ENCODE measurements around the gene TTC39A.

Gene TTC39A

DNA sequence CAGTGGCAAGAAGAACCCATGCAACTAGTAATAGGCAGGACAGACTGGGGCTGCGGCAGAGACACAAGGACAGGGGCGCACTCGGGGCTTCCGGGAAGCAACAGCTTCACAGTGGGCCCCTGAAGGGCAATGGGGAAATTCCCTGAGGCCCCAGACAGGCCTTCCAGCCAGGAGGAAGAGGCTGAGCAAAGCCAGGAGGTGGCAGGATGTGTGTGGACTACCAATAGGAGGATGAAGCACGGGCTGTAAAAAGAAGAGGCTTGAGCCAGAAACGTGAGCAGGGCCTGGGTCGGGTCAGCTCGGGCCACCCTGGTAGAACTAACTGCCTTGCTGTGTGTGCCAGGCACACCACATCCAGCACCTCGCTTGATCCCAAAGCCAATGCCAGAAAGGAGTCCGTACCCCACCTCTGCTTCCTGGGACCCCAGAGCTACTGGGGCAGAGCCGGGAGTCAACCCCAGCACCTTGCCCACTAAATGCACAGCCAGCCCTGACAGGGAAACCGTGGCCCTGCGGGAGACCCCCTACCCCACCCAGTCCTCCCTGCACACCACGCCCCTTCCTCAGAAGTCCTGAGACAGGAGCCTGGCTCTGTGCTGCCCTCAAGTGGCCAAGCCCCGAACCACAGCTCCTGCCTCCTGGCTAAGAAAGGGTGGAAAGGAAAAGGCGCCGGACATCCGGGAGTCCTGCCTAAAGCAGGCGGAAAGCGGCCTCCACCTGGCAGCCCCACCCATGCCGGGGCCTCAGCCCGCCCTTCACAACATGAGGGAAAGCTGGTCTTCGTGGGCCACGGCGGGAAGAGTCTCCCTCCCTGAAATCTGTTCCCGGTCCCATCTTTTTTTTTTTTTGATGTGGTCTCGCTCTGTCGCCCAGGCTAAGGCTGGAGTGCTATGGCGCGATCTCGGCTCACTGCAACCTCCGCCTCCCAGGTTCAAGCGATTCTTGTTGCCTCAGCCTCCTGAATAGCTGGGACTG, 33.7 kb downstream of the TTC39A start:
- peak; percentile 61 for DNase-seq

DNA sequence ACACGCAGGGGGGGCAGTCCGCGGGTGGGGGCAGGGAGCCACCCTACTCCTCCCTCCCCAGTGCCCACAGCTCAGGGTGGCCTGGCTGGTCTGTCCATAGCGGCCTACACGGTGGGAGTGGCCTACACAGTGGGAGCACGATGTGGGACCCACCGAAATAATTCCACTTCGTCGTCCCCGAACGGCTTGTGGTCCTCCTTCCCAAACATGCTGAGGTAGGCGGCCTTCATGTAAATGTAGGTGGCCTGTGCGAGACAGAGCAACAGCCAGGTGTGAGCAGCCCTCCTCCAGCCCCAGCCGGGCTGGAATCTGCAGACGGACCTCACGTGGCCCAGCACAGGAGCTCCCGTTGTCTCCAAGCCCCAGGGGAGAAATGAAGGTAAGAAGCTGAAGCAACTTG, 34.4 kb downstream of the TTC39A start:
- no peak for DNase-seq

DNA sequence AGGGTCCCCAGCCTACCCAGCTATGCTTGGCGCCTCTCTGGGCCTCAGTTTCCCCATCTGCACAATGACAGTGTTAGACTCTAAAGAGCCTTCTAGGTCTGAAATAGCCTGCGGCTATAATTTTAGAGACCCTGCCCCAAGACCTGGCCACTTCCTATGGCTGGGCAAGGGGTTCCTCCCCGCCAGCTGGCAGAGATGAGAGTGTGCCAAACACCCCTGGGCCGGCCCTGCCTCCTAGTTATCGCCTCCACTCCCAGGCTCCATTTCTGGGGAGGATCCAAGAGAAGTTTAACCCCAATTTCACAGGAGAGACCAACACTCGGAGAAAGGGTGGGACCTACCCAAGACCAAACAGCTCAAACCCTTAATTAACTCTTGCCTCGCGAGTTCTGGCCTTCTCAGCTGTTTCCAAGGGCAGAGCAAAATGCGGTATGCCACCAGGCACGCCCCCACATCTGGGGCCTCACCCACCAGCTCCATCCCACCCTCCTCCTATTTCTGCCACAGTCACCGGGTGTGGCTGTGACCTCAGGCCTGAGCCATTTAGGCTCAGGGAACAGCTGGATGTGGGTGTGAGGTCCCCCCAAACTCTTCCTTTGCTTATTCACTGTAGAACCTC, 35.7 kb downstream of the TTC39A start:
- no peak for DNase-seq

DNA sequence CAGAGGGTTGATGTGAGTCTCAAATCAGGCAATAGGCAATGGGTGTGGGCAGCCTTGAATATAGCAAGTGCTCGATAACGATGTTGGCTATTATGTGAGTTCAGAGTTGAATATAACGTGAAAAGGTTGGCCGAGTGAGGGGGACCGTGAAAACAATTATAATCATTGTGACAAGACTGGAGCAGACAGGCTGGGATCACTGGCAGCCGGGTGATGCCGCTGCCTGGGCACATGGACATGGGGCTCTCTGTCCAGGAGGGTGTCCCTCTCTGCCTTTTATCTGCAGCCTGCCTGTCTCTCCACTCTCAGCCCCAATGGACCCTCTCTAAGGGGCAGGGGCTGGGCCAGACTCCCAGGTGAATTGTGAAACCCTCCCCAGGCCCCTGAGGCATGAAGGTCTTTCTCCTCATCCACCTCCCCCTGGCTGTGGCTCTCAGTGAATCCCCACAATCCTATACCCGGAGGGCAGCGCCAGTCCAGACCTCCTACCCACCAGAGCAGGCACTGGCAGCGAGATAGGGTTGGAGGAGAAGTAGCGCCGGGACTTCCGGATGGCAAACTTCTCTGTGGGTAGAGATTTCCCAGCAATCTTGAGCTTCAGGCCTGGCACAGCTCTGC, 36.4 kb downstream of the TTC39A start:
- no peak for DNase-seq

DNA sequence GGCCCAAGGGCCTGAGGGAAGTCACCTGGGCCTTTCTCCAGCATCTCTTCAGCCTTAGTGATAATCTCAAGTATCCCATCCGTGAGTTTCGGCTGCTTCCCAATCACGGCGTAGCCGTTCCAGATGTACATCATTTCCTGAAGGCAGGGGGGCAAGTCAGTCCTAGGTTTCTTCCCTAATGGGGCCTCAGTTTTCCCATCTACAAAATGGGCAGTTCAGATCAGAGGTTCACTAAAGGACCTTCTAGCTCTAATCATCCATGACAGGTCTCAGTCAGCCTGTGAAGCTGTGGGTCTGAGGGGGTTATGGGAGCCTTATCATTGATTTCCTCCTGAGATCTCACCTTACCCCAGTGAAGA, 39.9 kb downstream of the TTC39A start:
- DNase-seq = no peak

DNA sequence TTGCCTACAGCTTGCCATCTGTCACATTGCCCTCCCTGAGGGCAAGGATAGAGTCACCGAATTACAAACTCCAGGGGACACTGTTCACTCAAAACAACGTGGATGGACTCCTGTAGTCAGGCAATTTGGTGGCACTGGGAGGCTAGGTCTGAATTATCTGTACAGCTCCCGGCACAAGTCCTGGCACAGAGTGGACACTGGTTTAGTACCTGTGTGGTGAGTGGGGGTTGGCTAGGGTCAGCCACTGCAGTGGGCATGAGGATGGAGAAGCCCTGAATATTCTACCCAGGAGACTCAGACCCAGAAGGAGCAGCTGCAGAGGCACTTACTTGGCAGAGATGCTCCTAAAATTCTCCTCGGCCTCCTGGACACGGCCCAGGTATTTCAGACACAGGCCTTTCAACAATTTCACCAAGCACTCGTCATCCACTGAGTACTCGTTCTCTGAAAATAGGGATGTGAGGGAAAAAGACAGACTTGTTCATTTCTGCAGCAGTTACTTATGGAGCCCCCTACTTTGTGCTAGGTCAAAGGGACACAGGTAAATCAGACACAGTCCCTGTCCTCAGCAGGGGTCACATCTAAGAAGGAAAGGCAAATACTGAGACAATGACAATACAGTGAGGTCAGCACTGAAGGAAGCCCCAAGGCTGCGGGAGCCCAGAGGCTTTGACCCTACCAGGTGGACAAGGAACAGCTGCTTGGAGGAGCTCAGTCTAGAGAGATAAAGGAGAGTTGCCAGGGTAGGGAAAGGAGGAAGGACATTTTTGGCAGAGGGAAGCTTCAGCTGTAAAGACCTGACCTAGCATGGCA, 40.5 kb downstream of the TTC39A start:
- no peak for DNase-seq

DNA sequence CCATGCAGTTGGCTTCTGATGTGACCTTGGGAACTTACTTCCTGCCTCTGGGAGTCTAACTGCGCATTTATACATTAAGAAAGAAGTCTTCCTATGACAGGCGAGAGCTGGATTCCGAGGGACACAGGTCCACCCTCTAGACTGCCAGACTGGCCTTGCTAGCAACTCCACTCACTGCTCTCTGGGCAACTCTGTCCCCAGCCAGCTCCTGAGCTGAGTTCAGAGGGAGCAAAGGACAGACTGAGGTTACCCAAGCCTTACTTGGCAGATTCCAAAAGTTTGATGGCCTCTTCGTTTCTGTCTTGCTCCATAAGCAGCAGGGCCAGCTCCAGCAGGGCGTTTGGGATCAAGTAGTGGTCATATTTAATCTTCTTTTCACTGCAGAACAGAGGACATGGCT, 41.8 kb downstream of the TTC39A start:
- DNase-seq = no peak

DNA sequence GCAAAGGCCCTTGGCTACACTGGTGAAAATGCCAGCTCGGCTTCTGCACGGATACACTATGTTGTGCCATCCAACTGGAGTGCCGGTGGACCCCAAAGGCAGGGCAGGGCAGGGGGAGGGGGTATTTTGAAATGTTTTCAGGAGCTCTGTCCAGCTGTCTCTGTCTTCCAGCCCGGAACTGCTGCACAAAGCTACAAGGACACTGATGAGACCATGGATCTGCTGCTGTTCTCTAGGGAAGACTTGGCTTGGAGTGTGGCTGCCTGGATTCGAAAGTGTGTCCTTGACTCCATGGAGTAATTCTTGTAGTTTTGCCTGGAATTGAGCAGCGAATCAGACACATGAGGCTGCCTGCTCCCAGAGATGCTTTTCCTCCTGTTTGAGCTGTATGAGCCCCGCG, 42.4 kb downstream of the TTC39A start:
- DNase-seq = no peak

DNA sequence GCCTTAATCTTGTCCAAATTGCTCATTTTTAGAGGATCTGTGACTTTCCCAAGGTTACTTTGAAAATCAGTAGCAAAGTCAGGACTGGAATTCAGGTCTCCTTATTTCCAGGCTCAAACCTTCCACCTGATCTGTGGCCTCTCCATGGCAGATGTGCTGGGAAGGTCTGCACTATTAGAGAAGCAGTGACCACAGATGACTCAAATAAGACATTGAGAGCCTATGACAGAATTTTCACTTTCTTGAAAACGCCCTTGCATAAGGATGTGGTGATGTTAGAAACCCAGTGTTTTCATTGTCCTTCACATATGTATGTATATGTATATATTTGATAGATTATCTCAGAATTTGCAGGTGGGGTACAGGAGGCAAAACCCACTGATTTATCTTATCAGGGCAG, 45.3 kb downstream of the TTC39A start:
- no peak for DNase-seq

DNA sequence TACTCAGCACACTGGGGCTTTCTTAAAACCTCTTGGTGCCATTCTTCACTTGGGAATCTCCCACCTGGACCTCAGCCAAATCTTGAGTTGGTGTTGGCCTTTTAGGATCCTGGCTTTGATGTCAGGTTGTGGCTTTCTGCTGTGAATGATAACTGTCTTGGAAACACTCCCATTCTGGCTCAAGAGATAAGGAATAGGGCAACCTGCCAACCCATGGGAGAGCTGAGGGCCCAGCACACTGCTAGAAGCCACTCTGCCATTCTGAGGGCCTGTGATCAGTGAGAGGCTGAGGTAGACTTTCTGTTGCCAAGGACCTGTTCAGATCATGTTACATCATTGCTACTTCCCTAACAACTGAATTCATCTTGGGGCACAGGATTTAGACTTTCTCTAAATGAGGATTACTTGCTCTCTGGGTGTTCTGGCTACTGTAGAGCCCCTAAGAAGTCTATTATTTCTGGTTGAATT, 45.8 kb downstream of the TTC39A start:
- no peak for DNase-seq

DNA sequence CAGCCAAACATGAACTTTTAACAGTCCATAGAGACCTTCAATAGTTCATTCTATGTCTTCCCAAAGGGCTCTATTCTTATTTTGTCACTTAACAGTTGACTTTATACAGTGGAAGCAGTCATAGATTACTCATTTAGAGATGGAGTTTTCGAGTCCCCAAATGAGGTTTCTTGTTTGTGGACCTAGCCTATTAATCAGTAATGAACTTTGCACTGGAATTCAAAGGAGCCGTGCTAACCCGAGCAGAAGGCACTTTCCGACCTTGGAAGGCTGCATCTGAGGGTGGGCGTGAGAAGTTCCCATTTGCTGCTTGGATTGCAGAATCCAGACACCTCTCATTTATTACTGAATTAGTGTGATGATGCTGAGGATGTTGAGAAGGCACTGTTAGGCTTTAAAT, 46.4 kb downstream of the TTC39A start:
- no peak for DNase-seq

DNA sequence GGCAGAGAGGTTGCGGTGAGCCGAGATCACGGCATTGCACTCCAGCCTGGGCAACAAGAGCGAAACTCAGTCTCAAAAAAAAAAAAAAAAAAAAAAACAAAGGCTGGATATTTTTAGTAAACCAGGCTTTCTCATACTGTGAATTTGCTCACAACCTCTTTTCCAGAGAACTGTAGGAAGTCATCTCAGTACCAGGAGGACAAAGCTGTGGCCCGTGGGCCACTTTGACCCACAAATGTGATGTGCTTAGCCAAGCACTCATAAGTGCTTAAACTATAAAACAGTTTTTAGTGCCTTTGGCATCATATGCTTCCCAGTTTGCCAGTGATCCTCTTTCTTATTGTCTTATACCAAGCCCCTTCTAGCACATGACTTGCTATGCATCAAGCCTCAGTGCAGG, 47.8 kb downstream of the TTC39A start:
- DNase-seq = no peak

DNA sequence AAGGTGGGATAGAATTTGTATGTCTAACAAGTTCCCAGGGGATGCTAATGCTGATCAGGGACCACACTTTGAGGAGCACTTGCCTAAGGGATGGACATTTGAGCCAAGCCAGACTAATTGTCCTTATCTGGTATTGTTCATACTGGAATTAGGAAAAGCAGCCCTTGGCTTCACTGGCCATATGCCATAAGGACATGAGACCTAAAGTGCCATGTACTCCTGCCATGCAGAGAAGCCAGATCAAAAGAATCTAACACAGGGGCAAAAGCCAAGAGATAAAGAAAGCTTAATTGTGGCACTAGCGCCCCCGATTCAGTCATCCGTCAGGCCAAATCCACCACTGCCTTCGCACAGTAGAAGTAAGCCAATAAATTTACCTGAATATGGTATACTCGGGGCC, 48.6 kb downstream of the TTC39A start:
- DNase-seq = no peak

DNA sequence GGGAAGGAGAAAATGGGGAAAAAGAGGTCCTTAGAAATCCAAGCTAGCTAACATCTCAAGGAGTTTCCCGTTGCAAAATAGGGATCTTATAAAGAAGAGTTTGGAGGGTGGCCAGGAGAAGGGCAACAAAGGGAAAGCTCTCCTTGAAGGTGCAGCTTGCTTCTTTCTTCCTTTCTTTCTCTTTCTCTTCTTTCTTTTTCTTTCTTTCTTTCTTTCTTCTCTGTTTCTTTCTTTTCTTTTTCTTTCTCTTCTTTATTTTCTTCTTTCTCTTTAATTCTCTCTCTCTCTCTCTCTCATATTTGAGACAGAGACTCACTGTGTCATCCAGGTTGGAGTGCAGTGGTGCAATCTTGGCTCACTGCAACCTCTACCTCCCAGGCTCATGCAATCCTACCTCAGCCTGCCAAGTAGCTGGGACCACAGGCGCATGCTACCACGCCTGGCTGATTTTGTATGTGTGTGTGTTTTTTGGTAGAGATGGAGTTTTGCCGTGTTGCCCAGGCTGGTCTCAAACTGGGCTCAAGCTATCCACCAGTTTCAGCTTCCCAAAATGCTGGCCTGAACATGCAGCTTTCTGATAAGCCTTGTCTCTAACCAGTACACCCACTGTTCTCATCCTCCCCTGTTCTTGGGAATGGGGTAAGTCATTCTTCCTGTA, 49.9 kb downstream of the TTC39A start:
- DNase-seq = no peak

DNA sequence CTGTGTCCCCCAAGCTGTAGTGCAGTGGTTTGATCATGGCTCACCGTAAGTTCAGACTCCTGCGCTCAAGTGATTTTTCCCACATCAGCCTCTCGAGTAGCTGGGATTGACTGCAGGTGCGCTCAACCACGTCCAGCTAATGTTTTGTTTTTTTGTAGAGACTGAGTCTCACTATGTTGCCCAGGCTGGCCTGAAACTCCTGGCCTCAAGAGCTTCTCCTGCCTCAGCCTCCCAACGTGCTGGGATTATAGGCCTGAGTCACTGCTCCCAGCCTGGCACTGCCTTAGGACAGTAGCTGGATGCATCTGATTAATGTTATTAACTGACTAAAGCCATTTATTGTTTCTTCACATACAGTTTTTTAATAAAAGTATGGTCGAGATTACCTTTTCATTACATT, 54.1 kb downstream of the TTC39A start:
- DNase-seq = no peak

DNA sequence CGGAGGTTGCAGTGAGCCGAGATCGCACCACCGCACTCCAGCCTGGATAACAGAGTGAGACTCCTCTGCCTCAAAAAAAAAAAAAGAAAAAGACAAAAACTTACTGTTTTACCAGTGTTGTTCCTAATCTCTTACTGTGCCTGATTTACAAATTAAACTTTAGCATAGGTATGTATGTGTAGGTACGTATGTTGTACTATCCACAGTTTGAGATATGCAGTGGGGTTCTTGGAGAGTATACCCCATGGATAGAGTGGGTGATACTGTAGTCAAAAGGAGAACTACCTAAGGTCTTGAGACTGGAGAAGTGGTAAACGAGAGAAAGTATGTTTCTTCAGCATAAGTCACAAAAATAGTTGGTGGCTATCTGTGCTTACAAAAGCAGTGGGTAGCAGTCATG, 55.7 kb downstream of the TTC39A start:
- no peak for DNase-seq

DNA sequence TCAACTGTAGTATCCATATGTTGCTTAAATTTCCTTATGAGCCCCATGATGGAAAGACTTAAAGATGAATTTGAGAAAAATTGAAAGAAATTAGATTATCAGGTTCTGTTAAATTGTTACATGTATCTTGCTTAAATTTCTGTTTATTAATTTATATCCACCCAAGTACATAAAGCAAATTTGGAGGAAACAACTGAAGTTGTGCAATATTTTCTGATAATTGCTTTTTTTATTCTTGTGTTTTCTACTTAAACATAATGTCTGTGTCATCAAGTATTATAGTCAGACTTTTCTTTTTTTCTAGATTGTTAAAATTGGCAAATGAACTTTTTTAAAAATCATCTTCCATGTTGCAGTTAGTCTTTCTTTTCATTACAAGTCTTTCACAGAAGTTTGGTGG, 57.4 kb downstream of the TTC39A start:
- DNase-seq = no peak

DNA sequence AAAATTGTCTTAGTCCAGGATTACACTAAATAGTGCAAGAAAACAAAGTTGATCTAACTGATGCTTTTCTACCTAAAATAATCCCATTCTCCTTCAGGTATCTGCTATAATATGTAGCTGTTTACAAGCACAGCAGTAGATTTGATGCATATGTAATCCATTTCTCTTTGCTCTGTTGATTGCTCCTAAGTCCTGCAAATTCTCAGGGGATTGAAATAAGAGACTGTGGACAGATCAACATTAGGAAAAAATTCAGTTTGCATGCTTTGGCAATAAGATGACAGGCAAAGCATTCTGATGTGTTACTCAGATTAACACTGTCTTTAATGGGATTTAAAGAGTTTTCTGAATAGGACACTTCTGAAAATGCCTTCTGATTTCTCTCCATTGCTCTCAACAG, 59.6 kb downstream of the TTC39A start:
- no peak for DNase-seq

DNA sequence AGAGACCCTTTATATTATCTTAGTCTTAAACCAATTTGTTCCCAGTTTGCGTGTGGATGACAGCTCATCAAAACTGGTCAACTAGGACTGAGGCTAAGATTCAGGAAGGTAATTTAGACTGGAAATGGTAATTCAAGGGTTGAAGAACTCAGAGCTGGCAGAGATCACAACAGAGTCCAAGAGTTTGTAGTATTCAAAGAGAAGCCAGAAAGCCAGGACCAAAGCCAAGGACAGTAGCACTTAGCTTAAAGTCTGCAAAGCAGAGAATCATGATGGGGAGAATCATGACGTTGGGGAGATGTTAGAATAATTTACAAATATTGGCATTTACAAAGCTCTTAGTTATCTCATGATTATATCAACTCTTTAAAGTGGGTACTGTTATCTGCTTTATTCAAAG, 61.7 kb downstream of the TTC39A start:
- DNase-seq = no peak

DNA sequence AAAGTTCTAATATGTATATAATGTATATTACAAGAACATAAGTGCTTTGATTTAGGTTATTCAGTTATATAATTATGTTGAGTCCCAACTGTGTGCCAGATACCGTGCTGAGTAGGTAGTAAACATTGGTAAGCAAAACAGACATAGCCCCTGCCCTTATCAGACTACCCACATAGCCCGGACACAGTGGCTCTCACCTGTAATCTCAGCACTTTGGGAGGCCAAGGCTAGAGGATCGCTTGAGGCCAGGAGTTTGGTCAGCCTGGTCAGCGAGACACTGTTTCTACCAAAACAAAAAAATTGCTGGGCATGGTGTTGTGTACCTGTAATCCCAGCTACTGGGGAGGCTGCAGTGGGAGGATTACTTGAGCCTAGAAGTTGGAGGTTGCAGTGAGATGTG, 63.6 kb downstream of the TTC39A start:
- DNase-seq = no peak

DNA sequence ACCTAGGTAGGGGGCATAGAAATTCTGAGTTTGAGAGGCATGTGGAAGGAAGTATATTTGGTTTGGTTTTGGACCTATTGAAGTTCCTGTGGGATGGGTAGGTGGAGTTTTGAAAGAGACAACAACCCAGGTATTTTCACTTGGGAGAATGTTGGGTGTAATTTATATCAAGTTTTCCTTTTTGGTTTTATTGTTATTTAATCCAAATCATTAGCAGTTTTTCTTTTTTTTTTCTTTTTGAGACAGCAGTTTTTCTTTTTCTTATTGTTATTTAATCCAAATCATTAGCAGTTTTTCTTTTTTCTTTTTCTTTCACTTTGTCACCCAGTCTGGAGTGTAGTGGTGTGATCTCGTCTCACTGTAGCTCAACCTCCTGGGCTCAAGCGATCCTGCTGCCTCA, 64.2 kb downstream of the TTC39A start:
- DNase-seq = no peak

DNA sequence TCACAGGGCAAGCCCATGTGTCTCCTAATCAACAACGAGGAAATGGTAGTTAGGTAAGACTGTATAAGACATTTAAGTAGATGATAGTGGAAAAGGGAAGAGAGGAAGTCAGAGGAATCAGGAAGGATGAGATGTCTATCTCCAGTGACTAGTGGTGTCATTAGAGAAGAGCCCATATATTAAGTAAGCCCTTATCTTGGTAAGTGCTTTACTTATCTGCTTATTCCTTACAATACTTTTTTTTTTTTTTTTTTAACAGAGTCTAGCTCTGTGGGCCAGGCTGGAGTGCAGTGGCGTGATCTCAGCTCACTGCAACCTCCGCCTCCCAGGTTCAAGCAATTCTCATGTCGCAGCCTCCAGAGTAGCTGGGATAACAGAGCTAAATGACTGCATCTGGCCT, 64.7 kb downstream of the TTC39A start:
- no peak for DNase-seq

DNA sequence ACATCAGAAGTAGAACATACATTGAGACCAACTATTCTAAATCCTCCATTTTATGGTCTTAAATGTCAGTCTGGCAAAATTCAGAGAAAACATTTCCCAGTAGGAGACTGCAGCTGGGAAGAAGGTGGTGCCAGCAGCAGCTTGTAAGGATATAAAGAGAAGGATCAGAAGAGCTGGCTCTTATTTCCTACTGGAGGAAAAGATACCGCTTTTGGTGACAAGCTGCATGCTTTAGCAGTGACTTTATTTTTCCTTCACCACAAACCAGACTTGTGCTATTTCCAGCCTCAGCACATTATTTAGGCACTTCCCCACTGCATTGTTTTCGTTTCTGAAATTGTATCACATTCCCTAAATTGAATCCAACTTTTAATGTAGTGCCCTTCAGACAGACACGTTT, 65.9 kb downstream of the TTC39A start:
- DNase-seq = peak; percentile 21

All from 8988T (cell line).